ENCODE data around the gene JMJD7. TPM values are rescaled to one million over a fixed set of nuclear protein-coding genes. Genes with fewer than 3 reads are reported as not detected.

Gene JMJD7
- total RNA-seq, 2 experiments from 2014 or later, result 33.8 to 54.3 TPM

- no peak for DNase-seq
- no peaks in the 10 kb centered on the region for H3K9me3 Mint-ChIP-seq
- POLR2A ChIA-PET, result interaction anchor here (0.7 to 1.2 kb wide), 3 partner anchors 11 to 72 kb away, joined by 3 read pairs; no protein-coding TSS in a partner anchor
- peak overlapping the region; percentile 81 for H3K4me3 Mint-ChIP-seq
- H3K27ac Mint-ChIP-seq, result peak overlapping the region; percentile 83
- no peak for ATAC-seq (ENCODE audit: low read depth)
- H3K4me1 Mint-ChIP-seq, result peaks cover 53% of the 10 kb centered on the region
- peaks cover 2% of the 10 kb centered on the region for H3K36me3 Mint-ChIP-seq
- no peaks in the 10 kb centered on the region for H3K27me3 Mint-ChIP-seq
These were observed 36.4 kb upstream of the JMJD7 start for GRCh38 chr15:41791547-41791937.

- H3K36me3 Mint-ChIP-seq, result peaks cover 2% of the 10 kb centered on the region
- peaks cover 56% of the 10 kb centered on the region for H3K4me1 Mint-ChIP-seq
- no peaks in the 10 kb centered on the region for H3K9me3 Mint-ChIP-seq
- ATAC-seq (ENCODE audit: low read depth) (no peak), DNase-seq (no peak)
- POLR2A ChIA-PET, result interaction anchor here (0.7 to 1.2 kb wide), 3 partner anchors 10 to 71 kb away, joined by 3 read pairs; no protein-coding TSS in a partner anchor
- peak overlapping the region; percentile 83 for H3K27ac Mint-ChIP-seq
- peak overlapping the region; percentile 81 for H3K4me3 Mint-ChIP-seq
- H3K27me3 Mint-ChIP-seq, result no peaks in the 10 kb centered on the region
These were observed 35.8 kb upstream of the JMJD7 start for GRCh38 chr15:41792000-41792637.

- ATAC-seq (ENCODE audit: low read depth), result no peak
- Mint-ChIP-seq H3K36me3 (peaks cover 2% of the 10 kb centered on the region), H3K4me1 (peaks cover 53% of the 10 kb centered on the region), H3K9me3 (no peaks in the 10 kb centered on the region), H3K4me3 (no peak overlapping the region), H3K27me3 (no peaks in the 10 kb centered on the region), H3K27ac (peak overlapping the region; percentile 50)
- POLR2A ChIA-PET, result no interaction called here
- DNase-seq, result no peak
These were observed 33.8 kb upstream of the JMJD7 start for GRCh38 chr15:41794081-41794480.

GRCh38 chr15:41795996-41796856, 31.7 kb upstream of the JMJD7 start:
- DNase-seq, result no peak
- Mint-ChIP-seq H3K36me3 (peaks cover 7% of the 10 kb centered on the region), H3K4me1 (peaks cover 32% of the 10 kb centered on the region), H3K4me3 (no peak overlapping the region), H3K9me3 (no peaks in the 10 kb centered on the region), H3K27ac (peak overlapping the region; percentile 54), H3K27me3 (no peaks in the 10 kb centered on the region)
- POLR2A ChIA-PET, result no interaction called here
- no peak for ATAC-seq (ENCODE audit: low read depth)

GRCh38 chr15:41797201-41797944, 30.5 kb upstream of the JMJD7 start:
- Mint-ChIP-seq H3K27me3 (no peaks in the 10 kb centered on the region), H3K4me3 (no peak overlapping the region), H3K36me3 (peaks cover 5% of the 10 kb centered on the region), H3K27ac (no peak overlapping the region), H3K4me1 (peaks cover 21% of the 10 kb centered on the region), H3K9me3 (no peaks in the 10 kb centered on the region)
- POLR2A ChIA-PET, result no interaction called here
- no peak for ATAC-seq (ENCODE audit: low read depth)
- DNase-seq, result no peak

GRCh38 chr15:41798607-41799487, 29.0 kb upstream of the JMJD7 start:
- no peaks in the 10 kb centered on the region for H3K27me3 Mint-ChIP-seq
- no peak for DNase-seq
- peaks cover 5% of the 10 kb centered on the region for H3K36me3 Mint-ChIP-seq
- H3K9me3 Mint-ChIP-seq, result no peaks in the 10 kb centered on the region
- H3K27ac Mint-ChIP-seq, result no peak overlapping the region
- POLR2A ChIA-PET, result no interaction called here
- ATAC-seq (ENCODE audit: low read depth), result no peak
- H3K4me3 Mint-ChIP-seq, result no peak overlapping the region
- H3K4me1 Mint-ChIP-seq, result peaks cover 20% of the 10 kb centered on the region

GRCh38 chr15:41799488-41799805, 28.4 kb upstream of the JMJD7 start:
- H3K27ac Mint-ChIP-seq, result no peak overlapping the region
- POLR2A ChIA-PET, result no interaction called here
- peaks cover 20% of the 10 kb centered on the region for H3K4me1 Mint-ChIP-seq
- no peak overlapping the region for H3K4me3 Mint-ChIP-seq
- H3K27me3 Mint-ChIP-seq, result no peaks in the 10 kb centered on the region
- peaks cover 5% of the 10 kb centered on the region for H3K36me3 Mint-ChIP-seq
- ATAC-seq (ENCODE audit: low read depth) (no peak), DNase-seq (no peak)
- H3K9me3 Mint-ChIP-seq, result no peaks in the 10 kb centered on the region

GRCh38 chr15:41801185-41801584, 26.7 kb upstream of the JMJD7 start:
- Mint-ChIP-seq H3K4me3 (no peak overlapping the region), H3K4me1 (peaks cover 18% of the 10 kb centered on the region), H3K27me3 (no peaks in the 10 kb centered on the region), H3K9me3 (no peaks in the 10 kb centered on the region), H3K36me3 (peaks cover 5% of the 10 kb centered on the region), H3K27ac (no peak overlapping the region)
- POLR2A ChIA-PET, result no interaction called here
- DNase-seq (no peak), ATAC-seq (ENCODE audit: low read depth) (no peak)

- no peak overlapping the region for H3K4me3 Mint-ChIP-seq
- H3K4me1 Mint-ChIP-seq, result peaks cover 14% of the 10 kb centered on the region
- no peak for ATAC-seq (ENCODE audit: low read depth)
- H3K36me3 Mint-ChIP-seq, result peaks cover 5% of the 10 kb centered on the region
- H3K27ac Mint-ChIP-seq, result no peak overlapping the region
- POLR2A ChIA-PET, result interaction anchor here (0.6 to 1.0 kb wide), 2 partner anchors 8 to 11 kb away, joined by 3 read pairs; no protein-coding TSS in a partner anchor
- H3K9me3 Mint-ChIP-seq, result no peaks in the 10 kb centered on the region
- no peaks in the 10 kb centered on the region for H3K27me3 Mint-ChIP-seq
- DNase-seq, result no peak
These were observed 25.9 kb upstream of the JMJD7 start for GRCh38 chr15:41801850-41802455.

GRCh38 chr15:41804361-41804760, 23.5 kb upstream of the JMJD7 start:
- no peak overlapping the region for H3K27ac Mint-ChIP-seq
- DNase-seq (no peak), ATAC-seq (ENCODE audit: low read depth) (no peak)
- peaks cover 5% of the 10 kb centered on the region for H3K36me3 Mint-ChIP-seq
- POLR2A ChIA-PET, result interaction anchor here (4.5 kb wide), 1 partner anchor 30 kb away, joined by 20 read pairs; the partner anchor contains the start of gene MAPKBP1
- H3K9me3 Mint-ChIP-seq, result no peaks in the 10 kb centered on the region
- H3K27me3 Mint-ChIP-seq, result no peaks in the 10 kb centered on the region
- peaks cover 10% of the 10 kb centered on the region for H3K4me1 Mint-ChIP-seq
- no peak overlapping the region for H3K4me3 Mint-ChIP-seq

- H3K4me1 Mint-ChIP-seq, result peaks cover 14% of the 10 kb centered on the region
- H3K9me3 Mint-ChIP-seq, result no peaks in the 10 kb centered on the region
- peaks cover 5% of the 10 kb centered on the region for H3K36me3 Mint-ChIP-seq
- peak overlapping the region; percentile 67 for H3K27ac Mint-ChIP-seq
- H3K4me3 Mint-ChIP-seq, result peak overlapping the region; percentile 12
- DNase-seq (no peak), ATAC-seq (ENCODE audit: low read depth) (peak; percentile 60)
- POLR2A ChIA-PET, result interaction anchor here (0.6 to 4.5 kb wide), 2 partner anchors 28 to 31 kb away, joined by 3 to 20 read pairs; partner anchors contain the start of gene MAPKBP1
- no peaks in the 10 kb centered on the region for H3K27me3 Mint-ChIP-seq
These were observed 22.8 kb upstream of the JMJD7 start for GRCh38 chr15:41804916-41805666.

GRCh38 chr15:41805711-41806110, 22.2 kb upstream of the JMJD7 start:
- Mint-ChIP-seq H3K9me3 (no peaks in the 10 kb centered on the region), H3K4me1 (peaks cover 19% of the 10 kb centered on the region), H3K36me3 (peaks cover 5% of the 10 kb centered on the region), H3K27me3 (no peaks in the 10 kb centered on the region), H3K4me3 (no peak overlapping the region), H3K27ac (peak overlapping the region; percentile 58)
- ATAC-seq (ENCODE audit: low read depth) (no peak), DNase-seq (no peak)
- POLR2A ChIA-PET, result interaction anchor here (4.5 kb wide), 1 partner anchor 32 kb away, joined by 20 read pairs; the partner anchor contains the start of gene MAPKBP1

Measured in activated naive CD8-positive, alpha-beta T cell treated with anti-CD3 and anti-CD28 coated beads, Interleukin-2, amount 10 ng/mL, durations not matched to agents 7 days and 5 days (primary cell).